ENCODE results near the gene LMX1B.

The LMX1B gene

GRCh38 chr9:126677188-126678084, 63.7 kb downstream of the LMX1B start:
- Histone ChIP-seq H3K4me2 (no peak overlapping the region), H3K4me1 (no peaks in the 10 kb centered on the region), H3K4me3 (no peak overlapping the region), H3K36me3 (no peaks in the 10 kb centered on the region), H3K9me3 (replicated peaks in 1 of 11) (no peaks in the 10 kb centered on the region), H4K20me1 (peaks cover 0 to 51% (median 8%) of the 10 kb centered on the region in 11 experiments; a peak in 8 of 22 replicates), H3K27ac (no peak overlapping the region), H3K27me3 (peaks cover 90 to 100% (median 100%) of the 10 kb centered on the region in 11 experiments), H3K9ac (no peak overlapping the region)
- TF ChIP-seq Cebpa-rat (IDR thresholded peaks at IDR 0.05), result no peak

DNA sequence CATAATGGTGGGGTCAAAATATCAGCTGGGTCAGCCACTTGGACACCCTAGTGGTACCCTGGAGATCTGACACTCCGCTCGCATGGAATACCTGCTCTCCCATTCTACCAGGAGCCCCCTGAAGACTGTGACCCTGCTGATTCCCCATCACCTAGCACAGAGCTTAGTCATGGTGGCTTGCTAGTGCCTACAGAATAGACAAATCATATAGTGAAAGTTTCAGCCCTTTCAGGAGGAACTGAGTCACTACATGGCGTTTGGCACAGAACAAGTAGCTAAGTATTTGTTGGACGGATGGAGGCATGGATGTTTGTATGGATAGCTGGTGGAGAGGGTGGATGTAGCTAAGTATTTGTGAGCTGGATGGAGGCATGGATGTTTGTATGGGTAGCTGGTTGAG, 65.3 kb downstream of the LMX1B start:
- H3K27me3 ChIP-seq, result peaks cover 90 to 100% (median 100%) of the 10 kb centered on the region in 11 experiments
- H3K9ac ChIP-seq, result no peak overlapping the region
- H3K4me3 ChIP-seq, result no peak overlapping the region
- H3K4me2 ChIP-seq, result no peak overlapping the region
- H3K9me3 ChIP-seq (replicated peaks in 1 of 11), result no peaks in the 10 kb centered on the region
- no peak for TF ChIP-seq Cebpa-rat (IDR thresholded peaks at IDR 0.05)
- H3K27ac ChIP-seq, result no peak overlapping the region
- H3K36me3 ChIP-seq, result no peaks in the 10 kb centered on the region
- peaks cover 6 to 13% (median 8%) of the 10 kb centered on the region in 10 experiments; a peak in 16 of 20 replicates for H3K4me1 ChIP-seq
- H4K20me1 ChIP-seq, result peaks cover 0 to 51% (median 18%) of the 10 kb centered on the region in 11 experiments; a peak in 12 of 22 replicates

- Histone ChIP-seq H3K4me1 (peaks cover 6 to 13% (median 8%) of the 10 kb centered on the region in 10 experiments; a peak in 16 of 20 replicates), H4K20me1 (peaks cover 0 to 46% (median 16%) of the 10 kb centered on the region in 11 experiments; a peak in 12 of 22 replicates), H3K27me3 (peaks cover 89 to 100% (median 100%) of the 10 kb centered on the region in 11 experiments), H3K9ac (no peak overlapping the region), H3K9me3 (replicated peaks in 1 of 11) (no peaks in the 10 kb centered on the region), H3K4me3 (no peak overlapping the region), H3K4me2 (no peak overlapping the region), H3K36me3 (no peaks in the 10 kb centered on the region), H3K27ac (no peak overlapping the region)
- TF ChIP-seq Cebpa-rat (IDR thresholded peaks at IDR 0.05), result no peak
These were observed 67.6 kb downstream of the LMX1B start for GRCh38 chr9:126681336-126681735.

- Histone ChIP-seq H3K4me2 (peak overlapping the region in 1 of 11 experiments; percentile 61; a peak in 1 of 22 replicates), H3K4me3 (no peak overlapping the region), H3K27me3 (peaks cover 89 to 100% (median 100%) of the 10 kb centered on the region in 11 experiments), H3K36me3 (no peaks in the 10 kb centered on the region), H3K9ac (no peak overlapping the region), H4K20me1 (peaks cover 0 to 43% (median 16%) of the 10 kb centered on the region in 11 experiments; a peak in 12 of 22 replicates), H3K27ac (no peak overlapping the region), H3K4me1 (peaks cover 6 to 13% (median 8%) of the 10 kb centered on the region in 10 experiments; a peak in 16 of 20 replicates), H3K9me3 (replicated peaks in 1 of 11) (no peaks in the 10 kb centered on the region)
- TF ChIP-seq Cebpa-rat (IDR thresholded peaks at IDR 0.05), result no peak
These were observed 68.5 kb downstream of the LMX1B start for GRCh38 chr9:126682113-126682810.

DNA sequence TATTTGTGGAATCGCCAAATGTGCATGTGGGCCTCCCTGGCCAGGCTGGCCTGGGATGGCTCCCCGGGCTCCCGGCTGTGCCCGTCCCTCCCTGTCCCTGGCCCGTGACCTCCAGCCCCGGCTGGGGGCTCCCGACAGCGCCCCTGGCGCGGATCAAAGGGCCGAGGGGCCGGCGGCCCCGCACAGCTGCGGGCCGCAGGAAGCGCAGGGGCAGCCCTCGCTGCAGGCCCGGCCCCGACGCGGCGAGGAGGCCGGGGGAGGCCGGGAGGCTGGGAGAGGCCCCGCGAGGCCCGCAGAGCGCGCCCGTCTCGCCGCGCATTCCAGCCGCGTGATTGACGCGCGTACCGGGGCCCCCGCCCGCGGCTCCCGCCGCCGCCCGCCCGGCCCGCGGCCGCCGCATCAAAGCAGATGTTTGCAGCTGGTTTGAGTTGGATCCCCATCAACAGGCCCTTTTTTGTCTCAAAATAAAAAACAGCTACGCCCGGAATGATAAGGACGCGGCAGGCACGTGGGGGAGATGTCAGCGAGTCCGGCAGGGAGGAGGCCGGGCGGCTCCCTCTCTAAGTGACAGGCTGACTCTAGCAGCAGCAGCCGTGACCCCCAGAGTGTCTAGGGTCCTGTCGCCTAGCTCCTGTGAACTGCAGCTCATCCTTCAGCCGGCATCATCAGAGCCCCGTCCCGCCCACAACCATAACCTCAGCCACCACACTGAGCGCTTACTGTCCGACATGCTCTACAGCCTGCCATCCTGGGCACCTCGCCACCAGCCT, 69.4 kb downstream of the LMX1B start:
- TF ChIP-seq Cebpa-rat (IDR thresholded peaks at IDR 0.05), result no peak
- no peak overlapping the region for H3K27ac ChIP-seq
- H3K36me3 ChIP-seq, result no peaks in the 10 kb centered on the region
- peak overlapping the region in 5 of 10 experiments; percentile 17 to 40 (median 27); a peak in 3 of 20 replicates for H3K4me3 ChIP-seq
- peak overlapping the region; percentile 46 to 65 (median 57); a peak in 21 of 22 replicates for H3K4me2 ChIP-seq
- H4K20me1 ChIP-seq, result peaks cover 0 to 42% (median 16%) of the 10 kb centered on the region in 11 experiments; a peak in 12 of 22 replicates
- peaks cover 6 to 13% (median 8%) of the 10 kb centered on the region in 10 experiments; a peak in 16 of 20 replicates for H3K4me1 ChIP-seq
- 0 out of 22 replicates have a peak overlapping the region, but pooled peaks of 1 of the 11 experiments have one; percentile 29 for H3K9ac ChIP-seq
- H3K9me3 ChIP-seq (replicated peaks in 1 of 11), result no peaks in the 10 kb centered on the region
- H3K27me3 ChIP-seq, result peaks cover 89 to 100% (median 100%) of the 10 kb centered on the region in 11 experiments

- H3K9me3 ChIP-seq (replicated peaks in 1 of 11), result no peaks in the 10 kb centered on the region
- H3K36me3 ChIP-seq, result no peaks in the 10 kb centered on the region
- H4K20me1 ChIP-seq, result peaks cover 0 to 42% (median 16%) of the 10 kb centered on the region in 11 experiments; a peak in 11 of 22 replicates
- H3K27me3 ChIP-seq, result peaks cover 85 to 100% (median 100%) of the 10 kb centered on the region in 11 experiments
- no peak overlapping the region for H3K9ac ChIP-seq
- no peak for TF ChIP-seq Cebpa-rat (IDR thresholded peaks at IDR 0.05)
- peak overlapping the region in 5 of 11 experiments; percentile 46 to 63 (median 56); a peak in 7 of 22 replicates for H3K4me2 ChIP-seq
- H3K27ac ChIP-seq, result no peak overlapping the region
- H3K4me3 ChIP-seq, result no peak overlapping the region
- peaks cover 6 to 13% (median 8%) of the 10 kb centered on the region in 10 experiments; a peak in 16 of 20 replicates for H3K4me1 ChIP-seq
These were observed 69.9 kb downstream of the LMX1B start for GRCh38 chr9:126683698-126684044.

- TF ChIP-seq Cebpa-rat (IDR thresholded peaks at IDR 0.05), result no peak
- Histone ChIP-seq H3K36me3 (no peaks in the 10 kb centered on the region), H3K27ac (no peak overlapping the region), H3K27me3 (peaks cover 89 to 100% (median 99%) of the 10 kb centered on the region in 11 experiments), H3K9me3 (replicated peaks in 1 of 11) (no peaks in the 10 kb centered on the region), H3K9ac (no peak overlapping the region), H3K4me1 (peaks cover 6 to 13% (median 8%) of the 10 kb centered on the region in 10 experiments; a peak in 16 of 20 replicates), H3K4me2 (no peak overlapping the region), H3K4me3 (no peak overlapping the region), H4K20me1 (peaks cover 0 to 46% (median 16%) of the 10 kb centered on the region in 11 experiments; a peak in 11 of 22 replicates)
These were observed 70.6 kb downstream of the LMX1B start for GRCh38 chr9:126684345-126684744.

GRCh38 chr9:126684965-126685465, 71.3 kb downstream of the LMX1B start:
- H3K9me3 ChIP-seq (replicated peaks in 1 of 11), result no peaks in the 10 kb centered on the region
- no peaks in the 10 kb centered on the region for H3K36me3 ChIP-seq
- peaks cover 84 to 97% (median 93%) of the 10 kb centered on the region in 11 experiments for H3K27me3 ChIP-seq
- no peak overlapping the region for H3K4me2 ChIP-seq
- H3K27ac ChIP-seq, result no peak overlapping the region
- H3K4me3 ChIP-seq, result no peak overlapping the region
- H3K9ac ChIP-seq, result no peak overlapping the region
- H3K4me1 ChIP-seq, result peaks cover 6 to 13% (median 8%) of the 10 kb centered on the region in 10 experiments; a peak in 16 of 20 replicates
- no peak for TF ChIP-seq Cebpa-rat (IDR thresholded peaks at IDR 0.05)
- H4K20me1 ChIP-seq, result peaks cover 0 to 52% (median 12%) of the 10 kb centered on the region in 11 experiments; a peak in 11 of 22 replicates
